Coronary artery (tissue), 2 donors: Measurements from ENCODE around the gene ATP2C1.
"Not testable (repeated sequence)": the region's sequence is repeated elsewhere in the genome, so short reads cannot be mapped to it uniquely, and the experiment has no call there.

ENCODE experiments used
- DNase-seq: peaks from one replicate; pipeline ENCODE4 v3.0.0-alpha.2; 2017; ENCODE audit warnings: low spot score
- H3K27ac ChIP-seq, 2 donors: fragments of 200-600 bp; sonication (generic); one replicate each; pipeline ENCODE4 v1.5.1; 2016 to 2019
- H3K4me3 ChIP-seq: fragments of 200-600 bp; sonication (generic); 2 replicates; pipeline ENCODE4 v1.5.1; 2016; ENCODE audit warnings: mild to moderate bottlenecking, moderate library complexity
- TF ChIP-seq, protein P1 (sequence below): fragments of 200-600 bp; sonication (generic); IDR thresholded peaks from one replicate; pipeline ENCODE4 v1.5.1; 2019; ENCODE audit warnings: antibody characterized with exemption

ATP2C1 gene

DNA sequence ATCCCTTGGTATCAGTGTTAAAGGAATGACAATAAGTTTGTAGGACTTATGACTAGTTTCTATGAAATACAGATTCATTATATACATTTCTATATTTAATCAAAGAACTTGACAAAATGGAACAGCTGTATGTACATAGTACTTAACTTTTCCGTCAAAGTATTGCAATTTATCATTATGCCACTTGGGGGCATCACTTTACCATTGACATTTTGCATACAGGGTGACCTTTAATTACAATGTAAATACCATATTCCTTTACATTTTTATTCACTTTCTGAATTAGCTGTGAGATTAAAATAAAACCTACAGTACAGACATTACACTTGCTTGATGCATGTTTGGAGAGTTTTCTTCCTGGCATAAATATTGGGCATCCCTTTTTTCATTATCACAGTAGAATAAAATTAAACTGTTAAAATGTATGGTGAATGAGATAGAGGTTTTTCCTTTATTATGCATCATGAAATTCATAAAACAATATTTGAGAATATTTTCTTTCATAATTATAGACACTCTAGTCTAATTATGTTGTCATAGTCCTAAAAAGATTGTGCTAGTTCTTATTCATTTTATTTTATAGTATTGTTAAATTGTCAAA lies 139.7 kb downstream of the ATP2C1 start:
- TF ChIP-seq, protein P1, sequence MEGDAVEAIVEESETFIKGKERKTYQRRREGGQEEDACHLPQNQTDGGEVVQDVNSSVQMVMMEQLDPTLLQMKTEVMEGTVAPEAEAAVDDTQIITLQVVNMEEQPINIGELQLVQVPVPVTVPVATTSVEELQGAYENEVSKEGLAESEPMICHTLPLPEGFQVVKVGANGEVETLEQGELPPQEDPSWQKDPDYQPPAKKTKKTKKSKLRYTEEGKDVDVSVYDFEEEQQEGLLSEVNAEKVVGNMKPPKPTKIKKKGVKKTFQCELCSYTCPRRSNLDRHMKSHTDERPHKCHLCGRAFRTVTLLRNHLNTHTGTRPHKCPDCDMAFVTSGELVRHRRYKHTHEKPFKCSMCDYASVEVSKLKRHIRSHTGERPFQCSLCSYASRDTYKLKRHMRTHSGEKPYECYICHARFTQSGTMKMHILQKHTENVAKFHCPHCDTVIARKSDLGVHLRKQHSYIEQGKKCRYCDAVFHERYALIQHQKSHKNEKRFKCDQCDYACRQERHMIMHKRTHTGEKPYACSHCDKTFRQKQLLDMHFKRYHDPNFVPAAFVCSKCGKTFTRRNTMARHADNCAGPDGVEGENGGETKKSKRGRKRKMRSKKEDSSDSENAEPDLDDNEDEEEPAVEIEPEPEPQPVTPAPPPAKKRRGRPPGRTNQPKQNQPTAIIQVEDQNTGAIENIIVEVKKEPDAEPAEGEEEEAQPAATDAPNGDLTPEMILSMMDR, result peak; percentile 31
- no peak for DNase-seq
- Histone ChIP-seq H3K27ac (no peak overlapping the region), H3K4me3 (no peak overlapping the region)

DNA sequence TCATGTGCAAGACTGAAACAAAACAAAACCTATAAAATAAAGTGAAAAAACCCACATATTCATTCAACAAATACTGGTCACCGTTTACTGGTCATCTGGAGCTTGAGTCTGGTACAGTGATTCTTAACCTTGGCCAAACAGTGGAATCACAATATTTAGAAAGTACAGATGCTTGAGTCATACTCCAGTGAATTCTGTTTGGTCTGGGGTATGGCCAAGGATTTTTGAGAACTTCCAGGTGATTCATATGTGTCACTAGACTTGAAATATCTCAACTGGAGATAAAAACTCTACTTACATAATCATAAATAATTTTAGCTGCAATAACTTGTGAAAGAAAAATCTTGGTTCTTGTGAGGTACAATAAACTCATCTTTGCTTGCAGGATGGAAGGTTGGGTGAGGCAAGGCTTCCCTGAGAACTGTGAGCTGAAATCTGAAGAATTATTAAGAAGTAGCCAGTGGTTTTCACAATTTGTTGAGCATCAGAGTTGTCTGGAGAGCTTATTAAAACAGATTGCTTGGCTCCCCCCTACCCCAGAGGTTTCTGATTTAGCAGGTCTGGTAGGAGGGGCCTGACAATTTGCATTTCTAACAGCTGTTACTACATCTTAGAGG lies 142.4 kb downstream of the ATP2C1 start:
- Histone ChIP-seq H3K4me3 (no peak overlapping the region), H3K27ac (no peak overlapping the region)
- TF ChIP-seq, protein P1, result no peak
- no peak for DNase-seq

DNA sequence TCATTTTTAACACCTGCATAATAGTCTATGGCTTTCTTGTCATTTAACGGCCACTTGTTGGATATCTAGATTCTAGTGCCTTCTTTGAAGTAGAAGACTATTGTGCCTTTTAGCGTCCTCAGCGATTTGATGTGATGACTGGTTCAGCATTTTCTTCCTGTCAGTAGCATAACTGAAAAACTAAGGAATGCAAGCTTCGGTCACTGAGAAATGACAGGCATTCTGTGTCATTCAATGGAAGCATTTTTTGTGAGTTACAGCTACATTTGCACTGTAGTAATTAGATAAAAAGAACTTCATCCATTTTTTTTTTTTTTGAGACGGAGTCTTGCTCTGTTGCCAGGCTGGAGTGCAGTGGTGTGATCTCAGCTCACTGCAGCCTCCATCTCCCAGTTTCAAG lies 143.1 kb downstream of the ATP2C1 start:
- no peak overlapping the region for H3K4me3 ChIP-seq
- H3K27ac ChIP-seq, result no peak overlapping the region
- DNase-seq, result no peak
- TF ChIP-seq, protein P1, result no peak

DNA sequence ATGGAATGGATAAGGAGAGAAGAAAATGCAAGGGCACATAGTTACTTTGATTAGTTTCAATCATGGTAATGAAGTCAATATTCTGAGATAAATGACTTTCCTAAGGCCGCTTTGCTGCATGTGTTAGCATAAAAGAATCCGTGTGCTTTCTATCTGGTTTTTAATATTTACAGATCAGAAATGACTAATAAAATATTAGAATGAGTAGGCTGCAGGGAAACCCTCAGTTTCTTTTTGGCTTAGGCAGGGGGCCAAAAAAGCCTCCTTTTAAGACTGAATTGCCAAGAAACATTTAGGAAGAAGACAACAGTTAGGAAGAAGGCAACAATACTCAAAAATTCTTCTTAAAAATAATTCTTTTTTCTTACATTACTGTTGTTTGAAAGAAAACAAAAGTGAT lies 144.4 kb downstream of the ATP2C1 start:
- Histone ChIP-seq H3K27ac (no peak overlapping the region), H3K4me3 (no peak overlapping the region)
- no peak for DNase-seq
- TF ChIP-seq, protein P1, result no peak

- H3K4me3 ChIP-seq, DNase-seq, H3K27ac ChIP-seq: not testable (repeated sequence)
Observed at GRCh38 chr3:131042271-131042985, 148.5 kb downstream of the ATP2C1 start.

DNA sequence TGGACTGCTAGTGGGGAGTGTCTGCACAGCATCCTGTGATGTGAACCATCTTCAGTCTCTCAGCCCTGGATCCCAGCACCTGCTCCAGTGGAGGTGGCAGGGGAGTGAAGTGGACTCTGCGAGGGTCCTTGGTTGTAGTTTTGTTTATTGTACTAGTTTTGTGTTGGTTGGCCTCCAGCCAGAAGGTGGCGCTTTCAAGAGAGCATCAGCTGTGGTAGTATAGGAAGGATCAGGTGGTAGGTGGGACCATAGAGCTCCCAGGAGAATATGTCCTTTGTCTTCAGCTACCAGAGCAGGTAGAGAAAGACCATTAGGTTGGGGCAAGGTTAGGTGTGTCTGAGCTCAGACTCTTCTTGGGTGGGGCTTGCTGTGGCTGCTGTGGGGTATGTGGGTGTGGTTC lies 153.7 kb downstream of the ATP2C1 start:
- TF ChIP-seq, protein P1, result no peak
- no peak overlapping the region for H3K4me3 ChIP-seq
- no peak for DNase-seq
- H3K27ac ChIP-seq, result no peak overlapping the region

GRCh38 chr3:131048030-131048429 lies 154.1 kb downstream of the ATP2C1 start:
- no peak overlapping the region for H3K27ac ChIP-seq
- TF ChIP-seq, protein P1, result no peak
- no peak for DNase-seq
- H3K4me3 ChIP-seq, result no peak overlapping the region
